ENCODE data around the gene ISYNA1.

GRCh38 chr19:18480006-18480691 lies 42.2 kb upstream of the ISYNA1 start:
- TF ChIP-seq, protein P1, sequence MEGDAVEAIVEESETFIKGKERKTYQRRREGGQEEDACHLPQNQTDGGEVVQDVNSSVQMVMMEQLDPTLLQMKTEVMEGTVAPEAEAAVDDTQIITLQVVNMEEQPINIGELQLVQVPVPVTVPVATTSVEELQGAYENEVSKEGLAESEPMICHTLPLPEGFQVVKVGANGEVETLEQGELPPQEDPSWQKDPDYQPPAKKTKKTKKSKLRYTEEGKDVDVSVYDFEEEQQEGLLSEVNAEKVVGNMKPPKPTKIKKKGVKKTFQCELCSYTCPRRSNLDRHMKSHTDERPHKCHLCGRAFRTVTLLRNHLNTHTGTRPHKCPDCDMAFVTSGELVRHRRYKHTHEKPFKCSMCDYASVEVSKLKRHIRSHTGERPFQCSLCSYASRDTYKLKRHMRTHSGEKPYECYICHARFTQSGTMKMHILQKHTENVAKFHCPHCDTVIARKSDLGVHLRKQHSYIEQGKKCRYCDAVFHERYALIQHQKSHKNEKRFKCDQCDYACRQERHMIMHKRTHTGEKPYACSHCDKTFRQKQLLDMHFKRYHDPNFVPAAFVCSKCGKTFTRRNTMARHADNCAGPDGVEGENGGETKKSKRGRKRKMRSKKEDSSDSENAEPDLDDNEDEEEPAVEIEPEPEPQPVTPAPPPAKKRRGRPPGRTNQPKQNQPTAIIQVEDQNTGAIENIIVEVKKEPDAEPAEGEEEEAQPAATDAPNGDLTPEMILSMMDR (IDR thresholded peaks at IDR 0.05) = no peak
- TF ChIP-seq TP53 (CRISPR knock-in tag; IDR thresholded peaks at IDR 0.05) (no peak), ELF4 (CRISPR knock-in tag; IDR thresholded peaks at IDR 0.05; ENCODE audit: low read depth) (no peak), ZNF219 (CRISPR knock-in tag; IDR thresholded peaks at IDR 0.05; ENCODE audit: borderline replicate concordance) (no peak)

Measured in WTC11 (cell line).